ENCODE measurements around the gene CSMD2.

DNA sequence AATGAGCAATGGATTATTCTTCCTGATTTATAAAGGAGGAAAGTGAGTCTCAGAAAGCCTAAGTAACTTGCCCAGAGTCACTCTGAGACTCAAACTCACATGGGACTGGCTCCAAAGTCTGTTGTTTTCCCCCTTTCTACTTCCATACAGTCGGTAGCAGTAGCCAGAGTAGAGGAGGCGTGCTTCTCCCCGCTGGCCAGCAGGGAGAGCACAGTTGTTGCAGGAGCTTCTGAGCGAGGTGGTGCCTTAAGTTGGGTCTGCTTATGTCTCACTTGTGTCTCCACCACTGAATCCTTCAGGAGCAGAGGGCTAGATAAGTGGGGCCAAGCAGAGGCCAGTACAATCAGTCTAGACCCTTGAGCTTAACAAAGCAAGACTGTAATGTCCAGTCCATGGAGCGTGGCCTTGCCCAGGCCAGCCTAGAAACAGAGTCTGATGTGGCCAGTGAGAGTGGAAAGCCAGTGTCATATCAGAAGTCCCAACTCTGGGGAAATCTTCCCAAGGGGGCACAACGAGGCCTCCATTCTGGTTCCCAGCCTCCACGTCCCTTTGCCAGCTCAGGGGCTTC is 510.7 kb downstream of the CSMD2 start:
- TF ChIP-seq POLR2A (IDR thresholded peaks at IDR 0.05) (no peak), EP300 (IDR thresholded peaks at IDR 0.05) (no peak)
- TF ChIP-seq, protein P1, sequence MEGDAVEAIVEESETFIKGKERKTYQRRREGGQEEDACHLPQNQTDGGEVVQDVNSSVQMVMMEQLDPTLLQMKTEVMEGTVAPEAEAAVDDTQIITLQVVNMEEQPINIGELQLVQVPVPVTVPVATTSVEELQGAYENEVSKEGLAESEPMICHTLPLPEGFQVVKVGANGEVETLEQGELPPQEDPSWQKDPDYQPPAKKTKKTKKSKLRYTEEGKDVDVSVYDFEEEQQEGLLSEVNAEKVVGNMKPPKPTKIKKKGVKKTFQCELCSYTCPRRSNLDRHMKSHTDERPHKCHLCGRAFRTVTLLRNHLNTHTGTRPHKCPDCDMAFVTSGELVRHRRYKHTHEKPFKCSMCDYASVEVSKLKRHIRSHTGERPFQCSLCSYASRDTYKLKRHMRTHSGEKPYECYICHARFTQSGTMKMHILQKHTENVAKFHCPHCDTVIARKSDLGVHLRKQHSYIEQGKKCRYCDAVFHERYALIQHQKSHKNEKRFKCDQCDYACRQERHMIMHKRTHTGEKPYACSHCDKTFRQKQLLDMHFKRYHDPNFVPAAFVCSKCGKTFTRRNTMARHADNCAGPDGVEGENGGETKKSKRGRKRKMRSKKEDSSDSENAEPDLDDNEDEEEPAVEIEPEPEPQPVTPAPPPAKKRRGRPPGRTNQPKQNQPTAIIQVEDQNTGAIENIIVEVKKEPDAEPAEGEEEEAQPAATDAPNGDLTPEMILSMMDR (IDR thresholded peaks at IDR 0.05): no peak
